Stimulated activated CD4-positive, alpha-beta T cell treated with anti-CD3 and anti-CD28 coated beads, Interleukin-2, amount 100 ng/mL, for 24 hours (primary cell): ENCODE data around the gene ALK.

Source experiments
- DNase-seq, 2 donors: peaks; one replicate each; pipeline ENCODE4 v3.0.0-alpha.2; 2020

The ALK gene

DNA sequence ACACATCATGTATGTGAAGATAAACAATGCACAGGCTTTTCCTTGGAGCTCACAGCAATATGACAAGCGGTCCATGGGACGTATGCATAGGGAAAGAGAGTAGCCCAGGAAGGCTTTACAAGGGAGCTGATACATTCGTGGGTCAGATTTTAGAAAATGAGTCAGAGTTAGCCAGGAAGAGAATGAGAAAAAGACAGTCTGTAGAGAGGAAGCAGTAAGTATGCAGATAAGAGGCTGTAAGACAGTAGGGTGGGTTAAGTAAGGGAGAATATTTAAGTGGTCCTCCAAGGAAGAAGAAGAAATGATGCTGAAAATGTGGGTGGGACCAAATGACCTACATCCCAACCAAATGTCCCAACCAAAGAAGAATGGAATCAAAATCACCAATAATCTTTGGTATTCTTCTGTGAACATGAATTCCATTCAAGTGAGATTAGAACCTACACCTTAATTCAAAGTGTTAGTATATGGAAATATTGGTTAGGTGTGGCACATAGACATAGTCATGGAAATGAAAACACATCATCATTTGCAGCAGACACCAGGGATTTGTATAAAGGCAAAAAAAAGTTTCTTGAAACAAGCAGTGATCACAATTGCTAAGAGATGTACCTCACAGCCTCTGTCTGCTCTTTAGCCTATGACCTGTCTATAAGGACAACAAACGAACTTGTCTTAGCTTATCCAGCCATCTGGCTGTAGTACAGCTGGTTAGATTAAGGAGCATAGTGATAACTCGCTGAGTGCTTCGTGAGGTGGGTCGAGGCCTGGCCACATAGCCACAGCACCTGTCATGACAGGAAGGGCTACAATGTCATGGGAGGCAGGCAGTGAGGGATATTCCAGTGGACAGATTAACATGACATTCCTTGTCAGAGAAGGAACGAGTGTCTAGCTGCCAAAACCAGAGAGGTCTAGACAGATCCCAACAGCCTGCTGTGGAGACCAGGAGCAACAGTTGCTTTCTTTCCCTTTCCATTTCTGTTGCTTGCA lies 133.6 kb downstream of the ALK start:
- DNase-seq, result no peak

- no peak for DNase-seq
Measured at GRCh38 chr2:29786361-29786760, 135.0 kb downstream of the ALK start.

GRCh38 chr2:29783666-29784065 lies 137.7 kb downstream of the ALK start:
- DNase-seq, result no peak

DNA sequence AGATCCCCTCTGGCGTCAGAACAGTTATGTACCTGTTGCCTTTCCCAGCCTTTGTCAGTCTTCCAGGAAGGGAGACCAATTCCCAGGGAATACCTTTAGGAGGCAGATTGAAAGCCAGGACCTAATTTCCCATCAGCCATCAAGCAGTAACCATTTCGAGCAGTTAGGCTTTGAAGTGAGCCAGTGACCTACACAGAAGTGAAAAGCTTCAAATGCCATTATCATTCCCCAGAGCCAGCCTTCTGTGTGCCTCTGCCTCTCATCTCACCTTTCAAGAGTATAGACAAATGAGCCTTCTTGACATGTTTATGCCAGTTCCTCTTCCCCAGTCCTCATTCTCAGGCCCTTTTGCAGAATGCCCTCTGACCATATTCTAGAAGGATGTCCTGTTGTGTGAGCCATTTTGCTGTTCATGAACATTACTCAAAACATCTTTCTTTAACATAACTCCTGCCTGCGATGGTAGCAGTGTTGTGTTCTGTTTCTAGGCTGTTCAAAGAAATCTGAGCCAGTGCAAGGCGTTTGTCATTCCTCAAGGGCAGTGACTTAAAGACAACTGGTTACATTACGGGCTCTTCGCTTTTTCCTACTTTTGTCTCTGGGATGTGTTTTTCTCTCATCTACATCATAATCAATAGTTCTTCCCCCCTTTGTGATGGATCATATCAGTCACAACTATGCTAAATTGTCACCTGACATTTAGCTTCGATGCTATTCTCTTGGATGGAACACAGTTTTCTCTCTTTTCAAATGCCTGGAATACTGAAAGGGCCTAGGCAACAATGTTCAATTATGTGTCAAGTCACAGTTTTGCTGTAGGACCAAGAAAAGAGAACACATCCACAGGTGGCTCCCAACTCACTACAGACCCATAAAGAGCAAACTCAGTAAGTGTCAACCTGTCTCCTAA lies 138.6 kb downstream of the ALK start:
- no peak for DNase-seq

DNA sequence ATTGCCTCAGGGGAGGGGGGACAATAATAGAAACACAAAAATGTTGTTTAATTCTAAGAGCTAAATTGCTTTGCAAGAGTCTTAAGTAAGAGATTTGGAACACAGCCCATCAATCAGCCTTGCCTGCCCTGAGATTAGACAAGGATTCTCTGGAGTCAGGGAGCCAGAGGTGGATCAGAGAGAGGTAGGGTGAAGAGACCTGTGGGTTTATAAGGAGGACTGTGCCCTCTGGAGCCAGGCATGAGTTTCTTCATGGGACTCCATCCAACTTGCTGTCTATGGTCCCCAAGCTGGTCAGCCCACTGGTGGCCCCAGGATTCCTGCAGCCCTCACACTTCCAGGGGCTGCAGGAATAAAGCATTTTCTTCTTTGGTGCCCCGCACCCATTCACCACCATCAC lies 139.3 kb downstream of the ALK start:
- DNase-seq, result no peak

- no peak for DNase-seq
Measured at GRCh38 chr2:29780906-29781305, 140.5 kb downstream of the ALK start.

GRCh38 chr2:29777161-29777560 lies 144.2 kb downstream of the ALK start:
- DNase-seq, result no peak

GRCh38 chr2:29776406-29776805 lies 145.0 kb downstream of the ALK start:
- no peak for DNase-seq

- no peak for DNase-seq
Measured at GRCh38 chr2:29775937-29776336, 145.4 kb downstream of the ALK start.

- no peak for DNase-seq
Measured at GRCh38 chr2:29774624-29775023, 146.8 kb downstream of the ALK start.

DNA sequence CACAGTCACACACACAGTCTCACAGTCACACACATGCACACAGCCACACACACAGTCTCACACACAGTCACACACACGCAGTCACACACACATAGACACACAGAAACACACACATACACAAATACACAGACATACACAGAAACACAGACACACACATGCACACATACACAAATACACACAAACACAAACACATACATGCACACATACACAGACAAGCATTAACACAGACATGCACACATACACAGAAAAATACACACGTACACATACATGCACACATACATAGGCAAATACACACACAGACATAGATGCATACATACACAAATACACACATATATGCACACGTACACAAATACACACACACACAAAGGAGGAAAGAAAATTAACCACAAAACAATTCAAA lies 150.5 kb downstream of the ALK start:
- DNase-seq, result no peak

DNA sequence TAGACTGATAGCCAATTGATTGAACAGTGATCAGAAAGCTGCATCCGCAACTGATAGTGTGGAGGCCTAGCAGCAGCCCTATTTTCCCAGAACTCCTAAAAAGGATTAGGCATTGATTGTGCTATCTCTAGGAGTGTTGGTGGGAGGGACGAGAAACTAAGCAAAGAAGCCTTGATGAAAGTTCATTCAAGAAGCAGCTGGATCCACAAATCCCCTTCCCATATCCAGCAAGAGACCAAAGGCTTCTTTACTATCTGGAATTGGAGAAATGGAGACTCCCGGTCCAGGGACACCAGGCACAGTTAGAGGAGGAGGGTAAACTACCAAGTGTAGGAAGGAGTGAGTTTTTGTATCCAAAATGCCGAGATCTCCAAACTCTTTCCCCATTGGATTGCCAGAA lies 151.5 kb downstream of the ALK start:
- no peak for DNase-seq

DNA sequence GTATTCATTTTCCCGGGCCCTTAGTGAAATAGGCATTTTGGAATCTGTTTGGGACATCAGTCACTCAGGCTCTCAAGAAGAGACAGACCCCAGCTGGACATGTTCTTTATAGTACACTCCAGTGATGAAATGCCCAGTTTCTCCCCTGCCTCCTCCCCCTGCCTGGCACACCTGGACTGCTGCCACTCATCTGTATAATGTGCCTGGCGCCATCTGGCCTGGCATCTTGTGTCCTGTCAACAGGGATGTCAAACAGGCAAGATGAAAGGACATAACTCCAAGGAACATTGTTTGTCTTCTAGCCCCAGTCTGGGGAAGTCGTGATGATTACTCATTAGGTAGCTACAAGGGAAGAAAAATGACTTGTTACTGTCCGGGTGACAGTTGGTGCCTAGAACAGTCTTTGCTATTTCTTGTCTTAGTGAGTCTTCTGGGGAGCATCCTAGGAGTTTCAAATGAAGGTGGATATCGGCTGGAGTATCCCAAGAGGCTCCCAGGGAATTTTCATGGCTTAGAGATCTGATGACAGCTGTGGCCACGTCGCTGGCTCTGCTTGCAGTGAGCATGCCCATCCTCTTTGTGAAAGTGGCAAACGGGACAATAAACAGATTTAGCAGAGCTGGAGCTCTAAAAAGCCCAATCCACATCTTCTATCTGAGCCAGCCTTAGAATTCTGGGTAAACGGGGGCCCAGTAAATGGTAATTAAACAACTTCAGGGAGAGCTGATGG lies 153.6 kb downstream of the ALK start:
- no peak for DNase-seq

DNA sequence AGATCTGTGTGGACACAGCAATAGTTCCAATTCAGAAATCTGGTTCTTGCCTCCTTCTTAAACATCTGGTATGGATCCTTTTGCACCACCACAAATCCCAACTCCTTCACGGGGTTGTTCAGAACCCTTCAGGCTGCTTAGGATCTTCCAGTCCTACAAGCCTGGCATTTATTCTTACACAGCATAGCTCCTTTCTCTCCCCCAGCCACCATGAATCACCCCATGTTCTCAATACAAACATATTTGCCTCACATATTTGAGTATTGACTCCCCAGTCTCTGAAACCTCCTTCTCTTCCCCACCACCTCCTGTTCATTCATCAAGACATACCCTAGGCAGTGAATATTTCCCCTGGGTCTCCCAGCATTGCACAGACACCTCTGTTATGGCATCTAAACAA lies 155.2 kb downstream of the ALK start:
- no peak for DNase-seq

DNA sequence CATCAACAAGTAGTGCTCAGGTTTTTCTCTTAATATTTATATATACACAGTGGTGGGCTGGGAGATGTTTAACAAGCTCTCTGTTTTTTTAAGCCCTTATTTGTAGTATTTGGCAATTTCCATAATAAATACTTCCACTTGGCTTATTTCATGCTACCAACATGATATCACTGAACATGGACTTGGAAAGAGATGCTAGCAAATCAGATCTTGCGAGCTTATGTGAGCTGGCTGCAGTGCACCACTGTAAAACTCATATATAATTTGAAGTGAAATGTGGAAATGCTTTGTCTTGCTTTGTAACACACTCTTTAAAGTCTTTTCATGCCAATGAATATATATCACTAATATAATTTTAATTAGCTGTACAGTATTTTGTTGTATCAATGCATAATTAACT lies 155.7 kb downstream of the ALK start:
- no peak for DNase-seq

DNA sequence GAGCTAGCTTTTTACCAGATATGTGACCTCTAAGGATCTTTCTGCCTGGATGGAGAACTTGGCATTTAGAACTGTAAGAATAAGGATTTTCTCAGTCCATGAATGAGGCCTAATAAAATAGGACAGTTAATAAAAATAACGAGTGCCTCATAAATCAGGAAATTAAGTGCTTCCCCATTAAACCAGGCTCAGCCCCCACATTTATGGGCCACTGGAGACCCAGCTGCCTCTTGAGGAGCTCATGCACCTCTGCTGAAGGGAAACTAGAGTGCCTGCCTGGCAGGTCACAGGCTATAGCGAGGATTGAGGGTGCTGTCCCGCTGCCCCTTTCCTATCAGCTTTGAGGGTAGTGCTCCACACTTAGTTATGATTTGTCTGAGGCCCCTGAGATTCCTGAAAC lies 158.0 kb downstream of the ALK start:
- DNase-seq, result no peak

DNA sequence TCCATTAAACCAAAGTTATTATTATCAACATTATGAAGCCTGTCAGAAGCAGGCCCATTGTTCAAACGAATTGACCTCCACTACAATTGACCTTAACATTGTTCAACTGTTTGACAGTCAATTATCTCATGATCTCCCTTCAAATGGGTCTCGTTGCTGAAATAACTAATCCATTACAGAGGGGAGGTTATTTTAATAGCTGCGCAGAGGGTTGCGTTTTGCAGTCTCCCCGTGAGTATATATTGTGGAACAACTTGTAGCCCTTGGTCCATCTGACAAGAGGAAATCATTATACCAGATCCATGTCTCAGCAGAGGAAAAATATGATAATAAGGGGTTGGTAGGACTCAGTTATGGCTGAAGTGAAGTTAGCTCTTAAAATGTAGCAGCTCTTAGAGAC lies 159.1 kb downstream of the ALK start:
- DNase-seq, result no peak

GRCh38 chr2:29761278-29761677 lies 160.1 kb downstream of the ALK start:
- no peak for DNase-seq

DNA sequence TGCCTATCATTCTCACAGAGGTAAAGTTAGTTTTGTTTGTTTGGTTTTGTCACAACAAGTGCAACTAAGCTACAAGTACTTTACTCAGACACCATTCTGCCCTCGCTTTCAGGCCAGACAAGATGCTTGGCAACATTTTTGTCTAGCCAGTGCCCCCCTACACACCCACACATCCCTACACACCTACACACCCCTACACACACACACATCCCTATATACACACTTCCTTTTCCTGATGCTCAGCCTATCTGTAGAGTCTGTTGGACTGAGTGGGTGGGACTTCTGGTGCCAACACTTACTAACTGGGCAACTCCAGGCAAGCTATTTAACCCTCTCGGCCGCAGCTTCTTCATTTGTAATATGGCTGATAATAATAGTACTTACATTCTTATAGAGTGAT lies 161.4 kb downstream of the ALK start:
- no peak for DNase-seq

GRCh38 chr2:29759360-29759759 lies 162.0 kb downstream of the ALK start:
- DNase-seq, result no peak

DNA sequence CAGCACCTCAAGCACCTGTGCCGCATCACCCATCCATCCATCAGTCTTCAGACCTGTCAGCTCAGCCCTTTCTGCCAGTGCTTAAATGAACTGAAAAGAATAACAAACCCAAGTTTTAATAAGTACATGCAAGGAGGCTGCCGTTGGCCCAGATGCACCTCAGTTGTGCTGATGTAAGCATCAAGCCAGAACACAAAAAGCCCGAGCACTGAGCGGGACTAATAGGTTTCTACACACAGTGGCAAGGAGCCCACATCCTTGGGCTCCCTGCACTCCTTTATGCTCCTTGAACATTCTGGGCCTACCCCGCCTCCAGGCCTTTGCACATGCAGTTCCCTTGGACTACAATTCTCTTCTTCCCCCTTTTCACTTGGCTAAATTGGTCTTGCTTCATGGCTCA lies 165.6 kb downstream of the ALK start:
- no peak for DNase-seq

- DNase-seq, result no peak
Measured at GRCh38 chr2:29755233-29755632, 166.2 kb downstream of the ALK start.
